Bronchial epithelial cell (primary cell): Measurements from ENCODE around the gene OR51G1. TPM values are rescaled to one million over a fixed set of nuclear protein-coding genes. Genes with fewer than 3 reads are reported as not detected.

Experiments
- DNase-seq: peaks from one replicate; pipeline ENCODE4 v3.0.0-alpha.2; 2010; ENCODE audit warnings: low read depth
- FAIRE-seq: peaks from 2 replicates; lab custom pipeline; 2011; peaks lifted over from hg19 to GRCh38; lab: Jason Lieb, UNC
- H3K27me3 ChIP-seq: 2 replicates; pipeline ENCODE4 v1.5.1; 2011; ENCODE audit warnings: low read length; ENCODE audit not compliant: control insufficient read depth, insufficient read depth
- H3K36me3 ChIP-seq: 2 replicates; pipeline ENCODE4 v1.5.1; 2011; ENCODE audit warnings: low read length; ENCODE audit not compliant: control insufficient read depth, insufficient read depth
- H3K4me3 ChIP-seq: 2 replicates; pipeline ENCODE4 v1.5.1; 2011; ENCODE audit warnings: mild to moderate bottlenecking, low read depth, low read length, control low read depth
- CTCF ChIP-seq: IDR thresholded peaks from 2 replicates; pipeline ENCODE4 v1.5.1; 2011; ENCODE audit warnings: mild to moderate bottlenecking, moderate library complexity, low read length, control low read depth, inconsistent platforms; ENCODE audit not compliant: insufficient read depth, severe bottlenecking
- total RNA-seq: library from RNA; depleted of rRNA; stranded (reverse); fragments of >200 nt; gene quantifications from 2 replicates; pipeline ENCODE4 v1.2.1, GENCODE V29; 2014

OR51G1 gene
- total RNA-seq, 1 donor from 2014 or later: not detected

GRCh38 chr11:4936745-4937144 lies 12.6 kb upstream of the OR51G1 start:
- no peaks in the 10 kb centered on the region for H3K27me3 ChIP-seq
- H3K36me3 ChIP-seq: no peaks in the 10 kb centered on the region
- FAIRE-seq (no peak), DNase-seq (no peak)
- no peak for TF ChIP-seq CTCF
- H3K4me3 ChIP-seq: no peak overlapping the region

DNA sequence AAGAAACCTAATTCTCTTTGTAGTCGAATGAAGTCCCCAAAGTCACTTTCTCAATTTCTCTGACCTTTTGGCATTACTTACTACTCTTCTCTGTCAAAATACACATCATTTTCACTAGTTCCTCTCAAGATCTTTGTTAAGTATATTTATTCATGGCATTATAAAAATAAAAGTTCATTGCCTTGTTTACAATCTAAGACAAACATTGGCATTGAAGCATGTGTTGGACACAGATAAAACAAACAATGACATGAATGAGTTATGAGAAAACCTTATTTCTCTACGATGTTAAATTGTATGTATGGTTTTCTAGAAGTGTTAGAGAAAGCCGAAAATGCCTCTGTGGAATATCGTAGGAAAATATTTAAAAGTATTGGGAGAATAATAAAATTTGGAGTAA lies 8.6 kb upstream of the OR51G1 start:
- Histone ChIP-seq H3K4me3 (no peak overlapping the region), H3K36me3 (no peaks in the 10 kb centered on the region), H3K27me3 (no peaks in the 10 kb centered on the region)
- FAIRE-seq: no peak
- TF ChIP-seq CTCF: no peak
- DNase-seq: no peak

DNA sequence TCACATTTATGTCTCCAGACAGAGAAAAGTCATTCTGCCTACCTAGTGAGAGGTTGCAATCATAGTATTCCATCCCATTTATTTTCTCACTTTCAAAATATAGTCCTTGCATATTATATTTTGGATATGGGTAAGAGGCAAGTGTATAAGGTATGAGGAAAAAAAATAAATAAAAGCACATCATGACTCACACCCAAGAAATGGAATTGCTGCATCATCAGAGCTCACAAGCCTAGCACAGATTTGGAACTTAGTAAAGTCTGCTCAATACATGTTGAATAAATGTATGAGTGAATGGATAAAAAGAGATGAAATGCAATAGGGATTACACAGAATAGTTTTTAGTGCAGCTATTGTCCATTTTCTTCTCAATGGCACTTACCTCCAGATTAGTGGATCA lies 2.5 kb upstream of the OR51G1 start:
- Histone ChIP-seq H3K27me3 (no peaks in the 10 kb centered on the region), H3K4me3 (no peak overlapping the region), H3K36me3 (no peaks in the 10 kb centered on the region)
- DNase-seq (peak; percentile 25), FAIRE-seq (no peak)
- TF ChIP-seq CTCF: no peak

DNA sequence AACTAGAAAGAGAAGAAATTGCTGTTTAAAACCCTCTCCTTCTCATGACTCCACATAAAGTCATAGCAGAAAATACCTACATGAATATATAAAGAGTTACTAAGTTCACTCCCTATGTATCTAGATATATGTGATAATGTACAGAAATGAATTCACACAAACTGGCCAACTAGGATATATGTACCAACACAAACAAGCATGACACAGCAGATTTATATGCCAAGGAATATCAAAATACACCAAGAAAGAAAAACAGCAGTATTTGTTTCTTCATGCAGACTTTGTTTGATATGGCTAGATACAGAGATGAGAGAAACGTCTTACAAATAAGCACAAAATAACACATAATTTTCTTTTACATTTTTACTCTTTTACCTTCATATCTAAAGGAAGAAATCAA lies 1.8 kb downstream of the OR51G1 start:
- Histone ChIP-seq H3K27me3 (no peaks in the 10 kb centered on the region), H3K4me3 (no peak overlapping the region), H3K36me3 (no peaks in the 10 kb centered on the region)
- no peak for TF ChIP-seq CTCF
- no peak for FAIRE-seq
- no peak for DNase-seq

- FAIRE-seq (no peak), DNase-seq (peak; percentile 65)
- H3K36me3 ChIP-seq: no peaks in the 10 kb centered on the region
- H3K4me3 ChIP-seq: no peak overlapping the region
- TF ChIP-seq CTCF: no peak
- no peaks in the 10 kb centered on the region for H3K27me3 ChIP-seq
Observed at GRCh38 chr11:4921796-4922195, 2.3 kb downstream of the OR51G1 start.

- no peak within 1 kb of the TSS for H3K4me3 ChIP-seq
- TF ChIP-seq CTCF: no peak
- H3K27me3 ChIP-seq: no peaks in the 10 kb centered on the region
- no peak for DNase-seq
- H3K36me3 ChIP-seq: no peaks in the 10 kb centered on the region
- no peak for FAIRE-seq
Observed at GRCh38 chr11:4919250-4919649, 4.9 kb downstream of the OR51G1 start, which contains the start of gene OR51G2. Gene OR51G2 (minus strand): TSS chr11:4919350. CDS start chr11:4915663, 3,687 bp downstream.
